Choroid plexus epithelial cell (primary cell): ENCODE results near the gene EGR2.

ENCODE experiments used
- DNase-seq: peaks from one replicate; pipeline ENCODE4 v3.0.0-alpha.2; 2010; ENCODE audit warnings: low read depth
- H3K4me3 ChIP-seq: 2 replicates; pipeline ENCODE4 v1.5.1; 2011; ENCODE audit warnings: low read depth, mild to moderate bottlenecking, control low read depth, low read length, moderate library complexity
- TF ChIP-seq, protein P1 (sequence below): conservative IDR thresholded peaks from 2 replicates; pipeline ENCODE4 v1.5.1; 2011; ENCODE audit warnings: low read depth, mild to moderate bottlenecking, control low read depth, inconsistent platforms, low read length, moderate library complexity

The EGR2 gene

DNA sequence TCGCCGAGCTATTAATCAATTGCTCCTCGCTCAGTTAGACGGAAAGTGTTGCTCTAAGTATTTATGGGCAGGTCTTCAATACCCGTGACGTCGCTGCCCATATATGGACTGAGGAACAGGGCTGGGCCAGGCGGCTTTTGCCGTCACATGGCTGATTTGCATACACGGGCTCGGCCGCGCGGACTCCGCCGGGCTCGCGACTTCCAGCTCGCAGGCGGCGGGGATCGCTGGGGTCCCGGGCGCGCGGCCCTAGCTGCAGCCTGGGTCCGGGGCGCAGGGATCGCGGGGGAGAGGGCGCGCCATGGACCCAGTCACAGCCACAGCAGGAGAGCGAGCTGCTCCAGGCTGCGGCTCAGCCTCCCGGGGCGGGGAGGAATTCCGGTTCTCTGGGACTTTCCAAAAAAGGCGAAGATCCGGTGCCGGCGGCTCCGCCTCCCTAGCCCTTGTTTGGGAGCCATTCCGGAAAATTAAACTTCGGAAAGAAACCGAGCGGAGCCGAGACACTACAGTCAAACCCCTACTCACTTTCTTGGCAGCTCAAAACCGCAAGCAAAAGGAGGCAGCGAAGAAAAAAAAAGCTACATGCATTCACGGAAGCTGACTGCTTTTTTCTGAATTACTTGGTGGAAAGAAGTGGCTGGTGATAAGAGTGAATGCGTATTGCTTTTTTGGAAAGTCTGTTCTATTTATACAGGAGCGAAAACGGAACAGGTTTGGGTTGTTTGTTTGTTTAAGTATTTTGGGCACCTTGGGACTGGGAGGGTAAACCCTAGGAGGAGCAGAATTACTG, at the start of gene EGR2:
TSS of gene EGR2 (minus strand) at position 36 of the 790 bp plus-strand sequence. CDS start 337 bp downstream, outside the sequence.
- H3K4me3 ChIP-seq = peak within 1 kb of the TSS; percentile 77
- peak; percentile 97 for DNase-seq
- TF ChIP-seq, protein P1, sequence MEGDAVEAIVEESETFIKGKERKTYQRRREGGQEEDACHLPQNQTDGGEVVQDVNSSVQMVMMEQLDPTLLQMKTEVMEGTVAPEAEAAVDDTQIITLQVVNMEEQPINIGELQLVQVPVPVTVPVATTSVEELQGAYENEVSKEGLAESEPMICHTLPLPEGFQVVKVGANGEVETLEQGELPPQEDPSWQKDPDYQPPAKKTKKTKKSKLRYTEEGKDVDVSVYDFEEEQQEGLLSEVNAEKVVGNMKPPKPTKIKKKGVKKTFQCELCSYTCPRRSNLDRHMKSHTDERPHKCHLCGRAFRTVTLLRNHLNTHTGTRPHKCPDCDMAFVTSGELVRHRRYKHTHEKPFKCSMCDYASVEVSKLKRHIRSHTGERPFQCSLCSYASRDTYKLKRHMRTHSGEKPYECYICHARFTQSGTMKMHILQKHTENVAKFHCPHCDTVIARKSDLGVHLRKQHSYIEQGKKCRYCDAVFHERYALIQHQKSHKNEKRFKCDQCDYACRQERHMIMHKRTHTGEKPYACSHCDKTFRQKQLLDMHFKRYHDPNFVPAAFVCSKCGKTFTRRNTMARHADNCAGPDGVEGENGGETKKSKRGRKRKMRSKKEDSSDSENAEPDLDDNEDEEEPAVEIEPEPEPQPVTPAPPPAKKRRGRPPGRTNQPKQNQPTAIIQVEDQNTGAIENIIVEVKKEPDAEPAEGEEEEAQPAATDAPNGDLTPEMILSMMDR = no peak

DNA sequence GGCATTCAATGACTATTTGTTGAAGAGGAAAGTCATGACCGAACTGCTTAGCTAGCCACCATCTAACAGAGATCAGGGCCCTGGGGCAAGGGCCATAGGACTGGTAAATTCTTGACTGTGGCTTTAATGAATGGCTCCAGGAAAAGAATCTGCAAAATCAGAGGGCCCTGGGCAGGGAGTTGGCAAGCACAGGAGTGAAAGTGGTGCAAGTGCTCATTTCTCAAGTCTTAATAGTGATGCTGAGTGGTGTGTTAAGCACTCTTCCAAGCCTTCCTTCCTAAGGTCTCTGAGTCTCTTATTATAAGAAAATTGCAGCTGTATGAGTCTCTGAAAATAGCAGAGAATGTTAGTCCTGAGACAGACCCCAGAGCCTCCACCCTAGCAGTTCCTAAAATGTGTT, 46.3 kb upstream of the EGR2 start:
- no peak overlapping the region for H3K4me3 ChIP-seq
- DNase-seq = no peak
- TF ChIP-seq, protein P1 = no peak

DNA sequence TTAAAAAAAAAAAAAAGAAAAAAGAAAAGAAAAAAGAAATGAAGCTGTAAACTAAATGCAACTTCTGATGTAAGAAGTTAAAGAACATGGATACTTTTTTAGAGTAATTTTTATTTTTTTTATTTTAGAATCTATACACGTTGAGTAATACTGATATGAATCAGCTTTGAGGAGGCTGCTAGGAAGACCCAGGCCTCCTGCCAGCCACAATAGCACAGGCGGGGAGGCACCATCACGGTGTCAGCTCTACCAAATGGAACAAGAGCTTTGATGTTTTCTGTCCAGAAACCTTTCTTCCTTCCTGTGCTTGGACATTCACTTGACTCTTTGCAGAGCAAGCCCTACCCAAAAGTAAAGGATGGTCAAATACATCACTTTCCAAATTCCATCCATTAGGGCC, 45.3 kb upstream of the EGR2 start:
- TF ChIP-seq, protein P1 = no peak
- no peak for DNase-seq
- H3K4me3 ChIP-seq = no peak overlapping the region

DNA sequence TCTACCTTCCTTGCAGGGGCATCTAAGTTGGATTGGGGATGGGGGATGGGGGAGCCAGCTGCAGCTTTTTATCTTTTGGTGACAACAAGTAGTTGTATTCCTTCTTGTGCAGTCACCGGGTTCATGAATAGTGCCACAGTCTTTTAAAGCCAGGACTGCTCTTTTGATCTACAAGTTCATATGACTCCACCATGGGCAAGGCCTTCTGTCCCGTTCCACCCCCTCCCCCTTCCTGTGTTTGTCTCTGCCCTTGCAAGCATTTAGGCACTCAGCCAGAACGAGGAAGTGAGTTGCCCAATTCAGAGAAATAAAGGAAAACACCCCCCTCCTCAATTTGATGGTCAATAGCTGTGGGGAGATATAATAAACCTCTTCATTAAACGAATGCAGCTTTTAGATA, 44.8 kb upstream of the EGR2 start:
- TF ChIP-seq, protein P1 = no peak
- no peak overlapping the region for H3K4me3 ChIP-seq
- DNase-seq = no peak

DNA sequence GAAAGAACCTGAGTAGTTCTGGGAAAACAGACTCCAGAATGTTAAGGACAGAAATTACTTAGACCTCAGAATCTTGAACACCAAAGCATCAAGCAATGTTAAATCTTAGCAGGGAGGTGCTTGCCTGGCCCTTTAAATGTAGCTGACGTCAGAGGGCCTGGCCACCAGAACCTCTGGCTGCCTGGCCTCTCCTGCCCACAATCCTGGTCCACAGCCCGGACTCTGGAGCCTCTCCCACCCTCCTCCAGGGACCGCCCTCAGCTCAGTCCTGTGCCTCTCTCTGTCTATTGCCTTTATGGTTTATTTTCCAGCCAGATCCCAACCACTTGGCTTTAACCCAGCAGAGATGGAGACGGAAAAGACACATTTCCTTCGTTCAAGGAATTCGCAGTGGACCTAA, 42.2 kb upstream of the EGR2 start:
- H3K4me3 ChIP-seq = no peak overlapping the region
- TF ChIP-seq, protein P1 = no peak
- DNase-seq = peak; percentile 36

DNA sequence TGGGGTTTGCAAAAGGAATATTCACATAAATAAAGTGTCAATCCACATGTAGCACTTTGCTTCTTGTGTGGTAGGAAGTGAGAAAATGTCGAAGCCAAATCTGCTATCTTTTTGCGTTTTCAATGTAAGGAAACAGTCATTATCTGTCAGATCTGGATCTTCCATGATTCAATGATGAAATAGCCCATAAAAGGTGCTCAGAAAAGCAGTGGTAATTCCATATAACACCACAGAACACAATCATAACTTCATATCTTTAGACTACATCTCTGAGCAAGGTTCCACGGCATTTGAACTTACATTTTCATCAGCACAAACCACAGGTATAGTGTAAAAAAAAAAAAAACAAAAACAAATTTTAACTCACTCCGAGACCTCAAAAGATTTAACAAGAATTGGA, 39.9 kb upstream of the EGR2 start:
- TF ChIP-seq, protein P1 = no peak
- no peak for DNase-seq
- no peak overlapping the region for H3K4me3 ChIP-seq

DNA sequence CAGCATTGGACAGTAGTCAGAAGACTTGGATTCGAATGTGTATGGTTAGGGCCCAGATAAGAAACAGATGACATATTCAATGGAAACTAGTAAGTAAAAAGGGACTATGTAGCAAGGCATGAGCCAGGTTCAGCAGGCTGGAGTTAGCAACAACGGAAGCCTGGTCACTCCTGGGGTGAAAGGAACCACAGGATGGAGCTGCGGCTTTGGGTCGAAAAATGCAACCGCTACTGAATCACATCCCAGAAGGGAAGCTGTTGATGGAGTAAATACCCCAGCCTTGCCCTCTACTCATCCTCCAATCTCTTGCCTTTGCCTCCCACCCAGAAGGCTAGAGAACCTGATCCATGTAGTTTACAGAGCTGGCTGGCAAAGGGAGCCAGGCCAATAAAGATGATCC, 37.5 kb upstream of the EGR2 start:
- peak; percentile 3 for DNase-seq

More for the DNA sequence above, 37.5 kb upstream of the EGR2 start:
- TF ChIP-seq, protein P1 = no peak
- H3K4me3 ChIP-seq = no peak overlapping the region
